ENCODE results near the gene HIVEP3.

HIVEP3 gene

DNA sequence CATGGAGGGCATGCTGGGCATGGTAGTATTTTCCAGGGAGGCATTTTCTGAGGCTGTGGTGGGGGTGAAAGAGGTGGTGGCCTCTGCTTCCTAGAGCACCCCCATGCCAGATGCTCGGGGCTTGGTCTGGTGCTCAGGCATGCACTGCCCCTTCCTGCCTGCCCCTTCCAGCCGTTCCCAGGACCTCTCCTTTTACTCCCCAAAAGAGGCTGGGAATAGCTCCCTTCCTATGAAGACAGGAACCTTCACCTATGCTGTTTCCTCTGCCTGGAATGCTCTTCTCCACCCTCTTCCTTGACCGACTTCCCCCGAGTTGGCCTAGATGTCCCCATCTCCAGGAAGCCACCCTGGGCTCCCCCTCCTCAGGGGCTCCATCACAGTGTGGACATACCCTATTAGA, 443.4 kb downstream of the HIVEP3 start:
- no peak for FAIRE-seq

DNA sequence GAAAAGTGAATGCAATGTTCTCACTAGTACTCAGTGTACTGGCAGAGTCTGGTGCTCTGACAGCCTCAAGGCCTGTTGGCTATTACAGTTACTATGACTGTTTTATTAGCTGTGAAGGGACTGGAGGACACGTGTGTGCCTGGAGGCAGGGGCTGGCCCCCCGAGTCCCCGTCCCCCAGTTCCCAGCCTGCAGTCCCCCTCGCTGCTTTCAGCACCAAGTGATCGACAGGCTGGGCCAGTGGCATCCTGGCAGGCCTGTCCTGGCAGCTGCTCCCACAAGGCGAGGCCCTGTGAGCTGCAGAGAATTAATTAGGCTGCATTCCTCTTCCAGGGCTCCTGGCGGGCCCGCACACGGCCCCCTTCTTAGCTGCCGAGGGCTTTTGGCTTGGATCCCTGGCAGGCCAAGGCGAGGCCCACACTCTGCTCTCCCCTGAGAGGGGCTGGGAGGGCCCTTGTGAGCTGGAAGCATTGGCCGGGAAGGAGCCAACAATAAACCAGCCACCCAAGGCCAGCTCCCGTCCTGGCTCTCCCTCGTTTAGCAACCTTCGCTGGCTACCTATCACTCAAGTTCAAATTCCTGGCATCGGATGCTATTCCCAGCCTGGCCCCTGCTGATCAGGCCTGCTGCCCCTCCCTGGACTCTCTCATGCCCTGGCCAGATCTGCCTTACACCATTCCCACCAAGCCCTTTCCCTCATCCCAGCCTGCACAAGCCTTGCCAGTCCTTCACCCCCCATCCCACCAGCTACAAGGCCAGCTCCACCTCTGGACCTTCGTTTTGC, 444.0 kb downstream of the HIVEP3 start:
- no peak for FAIRE-seq

DNA sequence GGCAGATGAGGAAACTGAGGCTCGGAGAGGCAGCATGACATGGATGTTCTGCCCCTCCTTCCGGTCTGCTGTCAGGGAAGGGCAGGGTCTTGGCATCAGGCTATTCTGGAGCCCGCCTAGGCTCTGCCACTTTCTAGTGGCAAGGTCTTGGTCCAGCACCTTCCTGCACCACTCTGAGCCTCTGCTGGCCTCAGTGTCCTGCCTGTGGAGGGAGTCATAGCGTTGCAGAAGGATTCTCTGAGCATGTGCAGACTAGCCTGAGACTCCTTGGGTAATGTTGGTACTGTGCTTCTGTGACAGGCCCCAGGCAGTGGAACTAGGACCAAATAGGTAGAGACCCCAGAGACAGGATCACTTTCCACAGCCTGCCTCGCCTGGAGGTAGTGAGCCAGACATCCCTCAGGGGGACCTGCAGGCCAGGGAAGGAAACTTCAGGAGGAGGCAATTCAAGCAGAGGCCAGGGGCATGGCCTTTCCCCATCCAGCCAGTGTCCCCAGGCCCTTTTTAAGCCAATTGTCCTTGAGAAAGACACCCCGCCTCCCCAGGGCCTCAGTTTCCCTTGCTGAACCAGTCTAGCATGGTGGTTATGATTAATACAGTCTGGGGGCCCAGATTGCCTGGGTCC, 444.9 kb downstream of the HIVEP3 start:
- no peak for FAIRE-seq

DNA sequence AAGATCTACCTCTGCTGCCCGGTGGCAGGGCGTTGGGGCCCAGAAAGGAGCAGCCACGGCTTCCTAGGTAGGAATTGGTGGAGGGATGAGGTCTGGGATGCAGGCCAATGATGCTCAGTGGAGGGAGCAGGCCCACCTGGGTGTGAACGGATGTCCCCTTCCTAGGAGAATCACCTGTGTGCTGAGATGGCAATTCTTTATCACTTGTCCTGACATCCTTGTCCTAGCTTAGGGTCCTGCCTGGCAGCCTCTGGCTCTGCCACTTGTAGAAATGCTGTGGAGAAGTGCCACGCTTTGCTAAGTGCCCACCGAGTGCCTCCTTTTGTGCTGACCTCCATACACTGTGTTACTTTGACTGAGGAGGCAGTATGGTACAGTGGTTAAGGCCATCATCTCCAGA, 447.1 kb downstream of the HIVEP3 start:
- no peak for FAIRE-seq

DNA sequence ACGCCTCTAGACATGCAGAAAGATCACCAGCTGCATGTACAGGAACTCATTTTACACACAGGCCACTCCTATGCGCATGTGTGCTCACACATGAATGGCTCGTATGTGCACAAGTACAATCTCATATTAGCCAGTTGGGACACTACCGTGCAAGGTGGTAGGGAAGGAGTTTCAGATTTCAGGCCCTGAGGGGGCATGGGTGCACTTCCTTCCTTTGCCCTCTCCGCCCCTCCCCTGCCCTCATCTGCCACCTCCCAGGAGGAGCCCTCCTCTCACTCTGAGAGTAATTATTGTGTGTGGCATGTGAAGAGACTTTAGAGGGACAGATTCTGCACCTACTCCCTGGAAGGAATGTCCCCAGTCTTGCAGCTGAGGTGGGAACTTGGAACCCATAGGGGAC, 449.0 kb downstream of the HIVEP3 start:
- FAIRE-seq = no peak

DNA sequence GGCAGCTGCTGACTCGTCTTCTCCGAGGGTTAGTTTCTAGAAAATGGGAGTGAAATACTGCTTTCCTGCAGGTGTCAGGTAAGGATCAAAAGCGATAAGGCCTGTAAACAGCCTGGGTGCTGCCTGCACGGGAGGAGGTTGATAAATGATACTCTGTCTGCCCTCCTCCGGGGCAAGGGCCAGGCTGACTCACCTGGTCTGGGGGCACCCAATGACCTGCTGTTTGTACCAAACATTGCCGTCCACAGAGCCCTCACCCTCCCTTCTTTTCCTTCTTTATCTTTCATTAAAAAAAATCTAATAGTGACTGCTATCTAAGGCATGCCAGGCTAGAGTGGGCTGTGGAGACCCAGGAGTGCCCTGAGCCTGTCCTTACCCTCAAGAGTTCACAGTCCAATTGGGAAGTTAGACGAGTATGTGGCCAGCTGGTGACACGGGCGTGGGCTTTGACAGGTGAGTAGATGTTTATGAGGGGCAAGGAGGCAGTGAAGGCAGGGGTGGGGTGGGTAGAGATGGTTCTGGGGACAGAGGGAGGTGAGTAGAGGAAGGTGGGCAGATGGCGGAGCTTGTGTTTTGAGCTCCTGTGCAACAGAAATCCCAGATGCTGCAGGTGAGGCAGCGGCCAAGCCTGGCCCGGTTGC, 450.5 kb downstream of the HIVEP3 start:
- FAIRE-seq = no peak

DNA sequence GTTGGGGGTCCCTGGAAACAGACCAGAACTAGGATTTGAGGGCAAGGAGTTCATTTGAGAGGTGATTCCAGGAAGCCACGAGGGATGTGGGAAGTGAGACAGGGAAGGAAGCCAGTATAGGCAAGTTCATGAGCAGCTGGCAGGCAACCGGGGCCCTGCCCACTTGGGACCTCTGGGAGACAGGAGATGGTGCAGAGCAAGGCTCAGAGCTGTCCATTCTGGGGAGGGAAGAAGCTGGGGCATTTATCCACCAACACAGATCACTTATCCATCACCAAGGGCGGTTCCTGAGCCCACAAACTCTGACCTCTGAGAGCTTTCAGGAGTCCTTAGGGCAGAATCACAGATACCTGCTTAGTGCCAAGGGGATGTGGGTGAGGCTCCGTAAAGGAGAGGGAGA, 451.0 kb downstream of the HIVEP3 start:
- FAIRE-seq = no peak

DNA sequence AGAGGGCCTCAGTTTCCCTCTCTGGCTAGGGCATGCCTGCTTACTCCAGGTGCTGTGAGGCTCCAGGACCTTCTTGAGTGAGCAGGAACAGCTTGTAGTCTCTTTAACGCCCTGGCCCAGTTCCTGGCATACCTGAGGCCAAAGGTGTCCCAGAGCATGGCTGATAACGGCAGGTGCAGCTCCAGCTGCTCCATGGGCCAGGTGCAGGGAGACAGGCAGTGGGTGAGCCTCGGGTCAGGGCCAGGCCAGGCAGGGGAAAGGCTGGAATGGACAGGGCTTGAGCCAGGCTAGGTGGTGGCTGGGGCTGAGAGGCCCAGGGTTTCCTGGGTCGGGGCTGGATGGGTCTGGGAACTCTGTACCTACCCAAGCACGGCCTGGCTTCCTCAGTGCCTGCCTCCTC, 452.6 kb downstream of the HIVEP3 start:
- FAIRE-seq = no peak

DNA sequence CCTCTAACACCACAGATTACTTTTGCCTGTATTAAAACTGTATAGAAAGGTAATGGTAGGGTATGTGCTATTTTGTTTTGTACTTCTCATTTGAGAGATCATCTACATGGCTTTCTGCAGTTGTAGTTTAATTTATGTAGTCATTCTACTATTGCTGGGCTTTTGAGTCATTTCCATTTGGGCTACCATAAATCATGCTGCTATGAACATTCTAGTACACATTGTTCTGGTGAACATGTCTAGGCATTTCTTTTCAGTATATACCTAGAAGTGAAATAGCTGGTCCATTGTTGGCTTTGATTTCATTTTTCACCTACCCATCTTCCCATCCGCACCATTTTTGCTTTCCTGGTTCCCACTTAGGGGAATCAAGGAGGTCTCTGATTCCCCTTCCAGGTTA, 453.0 kb downstream of the HIVEP3 start:
- no peak for FAIRE-seq

DNA sequence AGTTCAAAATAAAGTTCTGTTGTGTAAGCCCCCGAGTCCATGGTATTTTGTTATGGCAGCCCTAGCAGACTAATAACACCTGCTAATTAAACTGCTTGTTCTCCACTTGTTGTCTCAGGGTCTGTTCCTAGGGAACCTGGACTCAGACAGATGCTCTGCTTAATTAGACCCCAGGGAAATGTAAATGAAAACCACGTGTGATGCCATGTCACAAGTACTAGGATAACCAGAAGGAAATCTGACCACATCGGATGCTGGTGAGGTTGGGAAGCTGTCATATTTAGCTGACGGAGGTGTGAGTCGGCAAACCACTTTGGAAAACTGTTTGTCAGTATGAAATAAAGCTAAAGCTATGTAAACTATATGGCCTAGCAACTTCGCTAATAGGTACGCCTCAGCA, 453.8 kb downstream of the HIVEP3 start:
- FAIRE-seq = no peak

DNA sequence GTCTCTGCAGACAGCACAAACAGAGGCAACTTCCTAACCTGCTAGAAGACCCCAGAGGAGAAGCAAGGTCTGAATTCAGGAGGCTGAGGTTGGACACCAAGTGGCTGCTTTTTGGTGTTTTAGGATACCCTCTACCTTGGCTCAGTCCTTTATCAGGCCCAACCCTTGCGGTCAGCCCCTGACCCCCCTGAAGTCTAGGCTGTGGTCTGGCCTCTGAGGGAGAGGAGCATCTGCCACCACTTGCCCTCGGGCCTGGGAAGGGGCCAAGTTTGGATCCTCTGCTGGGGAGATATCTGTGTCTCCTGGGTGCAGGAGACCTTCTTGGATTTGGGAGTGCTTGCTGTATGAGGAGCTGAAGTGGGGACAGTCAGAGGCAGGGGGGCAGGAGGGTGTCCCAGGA, 455.2 kb downstream of the HIVEP3 start:
- FAIRE-seq = no peak

DNA sequence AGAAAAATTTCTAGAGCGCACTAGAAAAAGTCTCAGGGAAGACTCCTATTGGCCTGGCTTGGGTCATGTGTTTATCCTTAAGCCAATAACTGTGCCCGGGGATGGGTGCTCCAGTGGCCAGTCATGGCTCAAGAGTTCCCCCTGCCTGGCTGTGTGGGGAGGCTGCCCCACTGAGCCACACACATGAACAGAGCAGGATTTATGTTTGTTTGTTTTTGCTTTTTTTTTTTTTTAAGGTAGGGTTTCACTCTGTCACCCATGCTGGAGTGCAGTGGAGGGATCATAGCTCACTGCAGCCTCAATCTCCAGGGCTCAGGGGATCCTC, 456.1 kb downstream of the HIVEP3 start:
- no peak for FAIRE-seq

DNA sequence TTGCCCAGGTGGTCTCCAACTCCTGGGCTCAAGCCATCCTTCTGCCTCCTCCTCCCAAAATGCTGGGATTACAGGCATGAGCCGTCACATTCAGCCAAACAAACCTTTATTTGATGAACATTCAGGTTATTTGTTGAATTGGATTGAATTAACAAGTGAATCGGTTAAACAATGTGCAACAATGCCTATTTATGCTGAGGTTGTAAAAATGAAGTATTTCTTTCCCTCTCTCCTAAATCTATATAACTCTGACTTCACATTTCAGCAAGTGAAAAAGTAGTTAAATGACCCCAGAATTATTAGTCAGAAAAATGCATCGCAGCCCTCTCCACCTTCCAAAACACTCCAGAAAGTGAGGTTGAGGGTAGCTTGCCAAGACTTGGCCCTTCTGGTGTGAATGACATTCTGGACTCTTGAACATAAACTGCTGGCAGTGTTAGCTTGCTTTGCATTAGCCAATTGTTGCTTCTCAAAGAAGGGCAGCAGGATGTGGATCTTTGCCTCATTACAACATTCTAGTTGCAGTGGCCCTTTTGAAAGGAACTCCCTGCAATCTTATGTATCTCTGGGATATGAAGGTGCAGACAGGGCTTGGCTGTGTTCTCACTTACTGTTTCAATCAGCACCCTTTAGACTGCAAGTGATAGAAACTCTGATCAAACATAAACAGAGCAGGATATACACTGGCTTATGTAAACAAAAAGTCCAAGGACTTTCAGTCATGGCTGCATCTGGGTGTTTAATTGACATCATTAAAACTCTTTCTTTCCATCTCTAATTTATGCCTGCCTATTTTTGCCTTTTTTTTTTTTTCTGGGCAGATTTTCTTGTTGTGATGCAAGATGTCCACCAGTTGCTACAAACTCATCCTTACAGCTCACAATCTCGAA, 456.7 kb downstream of the HIVEP3 start:
- FAIRE-seq = no peak

DNA sequence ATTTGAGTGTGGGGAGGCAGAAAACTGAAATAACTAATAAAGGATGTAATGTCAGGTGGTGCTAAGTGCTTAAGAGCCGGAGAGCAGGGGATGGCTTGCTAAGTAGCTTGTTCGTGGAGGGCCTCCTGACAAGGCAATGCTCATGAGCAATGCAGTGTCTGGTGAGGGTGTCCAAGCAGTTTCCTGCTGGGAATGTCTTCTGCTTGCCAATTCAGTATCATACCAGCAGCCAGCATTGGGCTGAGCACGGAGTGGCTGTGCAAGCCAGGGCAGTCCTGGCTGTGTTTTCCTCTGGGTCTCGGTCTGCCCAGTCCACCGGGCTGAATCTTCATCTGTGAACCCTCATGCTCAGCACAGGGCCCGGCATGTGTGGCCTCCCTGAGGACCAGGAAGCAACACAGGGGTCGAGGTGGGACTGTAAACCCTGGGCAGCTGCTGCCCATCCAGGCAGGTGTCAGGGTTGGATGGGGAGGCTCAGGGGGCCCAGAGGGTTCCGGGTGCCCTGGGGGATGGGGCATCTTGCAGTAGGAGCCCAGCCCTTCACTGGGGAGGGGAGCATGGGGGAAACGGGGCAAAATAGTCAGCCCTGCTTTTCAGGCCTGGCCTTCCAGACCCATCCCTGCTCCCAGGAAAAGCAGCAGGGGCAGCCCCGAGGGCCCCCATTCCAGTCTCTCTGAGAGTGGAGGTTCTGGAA, 461.7 kb downstream of the HIVEP3 start:
- no peak for FAIRE-seq

Measured in A204.1 (cell line).